ENCODE results near the gene FGFBP2.

FGFBP2 gene

GRCh38 chr4:15955670-15956069 lies 7.3 kb downstream of the FGFBP2 start:
- Histone ChIP-seq H3K27me3 (ENCODE audit: insufficient read depth, poor library complexity, severe bottlenecking) (no peaks in the 10 kb centered on the region), H3K4me3 (replicated peaks; ENCODE audit: insufficient read depth, low read length) (no peak overlapping the region), H3K27ac (replicated peaks) (no peak overlapping the region)
- TF ChIP-seq POLR2AphosphoS5 (IDR thresholded peaks at IDR 0.05; ENCODE audit: low read depth), result no peak
- TF ChIP-seq, protein P1, sequence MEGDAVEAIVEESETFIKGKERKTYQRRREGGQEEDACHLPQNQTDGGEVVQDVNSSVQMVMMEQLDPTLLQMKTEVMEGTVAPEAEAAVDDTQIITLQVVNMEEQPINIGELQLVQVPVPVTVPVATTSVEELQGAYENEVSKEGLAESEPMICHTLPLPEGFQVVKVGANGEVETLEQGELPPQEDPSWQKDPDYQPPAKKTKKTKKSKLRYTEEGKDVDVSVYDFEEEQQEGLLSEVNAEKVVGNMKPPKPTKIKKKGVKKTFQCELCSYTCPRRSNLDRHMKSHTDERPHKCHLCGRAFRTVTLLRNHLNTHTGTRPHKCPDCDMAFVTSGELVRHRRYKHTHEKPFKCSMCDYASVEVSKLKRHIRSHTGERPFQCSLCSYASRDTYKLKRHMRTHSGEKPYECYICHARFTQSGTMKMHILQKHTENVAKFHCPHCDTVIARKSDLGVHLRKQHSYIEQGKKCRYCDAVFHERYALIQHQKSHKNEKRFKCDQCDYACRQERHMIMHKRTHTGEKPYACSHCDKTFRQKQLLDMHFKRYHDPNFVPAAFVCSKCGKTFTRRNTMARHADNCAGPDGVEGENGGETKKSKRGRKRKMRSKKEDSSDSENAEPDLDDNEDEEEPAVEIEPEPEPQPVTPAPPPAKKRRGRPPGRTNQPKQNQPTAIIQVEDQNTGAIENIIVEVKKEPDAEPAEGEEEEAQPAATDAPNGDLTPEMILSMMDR (IDR thresholded peaks at IDR 0.05; ENCODE audit: insufficient read depth, low read length), result peak; percentile 3
- TF ChIP-seq SPI1 (IDR thresholded peaks at IDR 0.05; ENCODE audit: borderline replicate concordance, low read depth), result no peak
- TF ChIP-seq, protein P2, sequence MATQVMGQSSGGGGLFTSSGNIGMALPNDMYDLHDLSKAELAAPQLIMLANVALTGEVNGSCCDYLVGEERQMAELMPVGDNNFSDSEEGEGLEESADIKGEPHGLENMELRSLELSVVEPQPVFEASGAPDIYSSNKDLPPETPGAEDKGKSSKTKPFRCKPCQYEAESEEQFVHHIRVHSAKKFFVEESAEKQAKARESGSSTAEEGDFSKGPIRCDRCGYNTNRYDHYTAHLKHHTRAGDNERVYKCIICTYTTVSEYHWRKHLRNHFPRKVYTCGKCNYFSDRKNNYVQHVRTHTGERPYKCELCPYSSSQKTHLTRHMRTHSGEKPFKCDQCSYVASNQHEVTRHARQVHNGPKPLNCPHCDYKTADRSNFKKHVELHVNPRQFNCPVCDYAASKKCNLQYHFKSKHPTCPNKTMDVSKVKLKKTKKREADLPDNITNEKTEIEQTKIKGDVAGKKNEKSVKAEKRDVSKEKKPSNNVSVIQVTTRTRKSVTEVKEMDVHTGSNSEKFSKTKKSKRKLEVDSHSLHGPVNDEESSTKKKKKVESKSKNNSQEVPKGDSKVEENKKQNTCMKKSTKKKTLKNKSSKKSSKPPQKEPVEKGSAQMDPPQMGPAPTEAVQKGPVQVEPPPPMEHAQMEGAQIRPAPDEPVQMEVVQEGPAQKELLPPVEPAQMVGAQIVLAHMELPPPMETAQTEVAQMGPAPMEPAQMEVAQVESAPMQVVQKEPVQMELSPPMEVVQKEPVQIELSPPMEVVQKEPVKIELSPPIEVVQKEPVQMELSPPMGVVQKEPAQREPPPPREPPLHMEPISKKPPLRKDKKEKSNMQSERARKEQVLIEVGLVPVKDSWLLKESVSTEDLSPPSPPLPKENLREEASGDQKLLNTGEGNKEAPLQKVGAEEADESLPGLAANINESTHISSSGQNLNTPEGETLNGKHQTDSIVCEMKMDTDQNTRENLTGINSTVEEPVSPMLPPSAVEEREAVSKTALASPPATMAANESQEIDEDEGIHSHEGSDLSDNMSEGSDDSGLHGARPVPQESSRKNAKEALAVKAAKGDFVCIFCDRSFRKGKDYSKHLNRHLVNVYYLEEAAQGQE (IDR thresholded peaks at IDR 0.05; ENCODE audit: insufficient replicate concordance, low read depth), result no peak
- DNase-seq (ENCODE audit: low read depth in 1 of 2, low spot score in 1 of 2), result no peak

GRCh38 chr4:15953625-15954024 lies 9.3 kb downstream of the FGFBP2 start:
- no peak for DNase-seq (ENCODE audit: low read depth in 1 of 2, low spot score in 1 of 2)
- H3K27me3 ChIP-seq (ENCODE audit: insufficient read depth, poor library complexity, severe bottlenecking), result no peaks in the 10 kb centered on the region
- H3K4me3 ChIP-seq (replicated peaks; ENCODE audit: insufficient read depth, low read length), result no peak overlapping the region
- no peak overlapping the region for H3K27ac ChIP-seq (replicated peaks)
- TF ChIP-seq, protein P1 (IDR thresholded peaks at IDR 0.05; ENCODE audit: insufficient read depth, low read length), result no peak
- TF ChIP-seq, protein P2 (IDR thresholded peaks at IDR 0.05; ENCODE audit: insufficient replicate concordance, low read depth), result no peak
- TF ChIP-seq GABPA (IDR thresholded peaks at IDR 0.05; ENCODE audit: low read depth), result no peak
- TF ChIP-seq POLR2AphosphoS5 (IDR thresholded peaks at IDR 0.05; ENCODE audit: low read depth), result no peak
- TF ChIP-seq SPI1 (IDR thresholded peaks at IDR 0.05; ENCODE audit: borderline replicate concordance, low read depth), result no peak

GRCh38 chr4:15951781-15952180 lies 11.2 kb downstream of the FGFBP2 start:
- Histone ChIP-seq H3K4me3 (replicated peaks; ENCODE audit: insufficient read depth, low read length) (no peak overlapping the region), H3K27ac (replicated peaks) (no peak overlapping the region), H3K27me3 (ENCODE audit: insufficient read depth, poor library complexity, severe bottlenecking) (no peaks in the 10 kb centered on the region)
- no peak for DNase-seq (ENCODE audit: low read depth in 1 of 2, low spot score in 1 of 2)
- TF ChIP-seq, protein P1 (IDR thresholded peaks at IDR 0.05; ENCODE audit: insufficient read depth, low read length), result no peak
- TF ChIP-seq SPI1 (IDR thresholded peaks at IDR 0.05; ENCODE audit: borderline replicate concordance, low read depth) (no peak), GABPA (IDR thresholded peaks at IDR 0.05; ENCODE audit: low read depth) (no peak)

DNA sequence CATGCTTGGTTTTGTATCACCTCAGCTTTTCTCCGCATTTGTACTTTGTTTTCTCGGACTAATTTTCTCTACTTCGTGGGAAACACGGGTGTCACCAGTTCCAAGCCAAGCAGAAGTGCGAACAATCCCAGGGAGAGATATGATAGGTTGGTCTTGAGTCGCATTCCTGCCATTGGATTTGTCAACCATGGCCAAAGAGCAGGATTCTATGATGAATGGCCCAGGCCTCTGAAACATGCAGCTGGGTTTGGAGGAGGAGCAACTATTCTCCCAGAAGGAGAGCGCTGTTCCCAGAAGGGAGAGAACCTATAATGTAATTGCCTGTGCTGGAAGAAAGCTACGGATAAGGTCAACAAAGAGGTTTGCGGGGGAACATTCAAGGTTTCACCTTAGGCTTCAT lies 14.1 kb downstream of the FGFBP2 start:
- no peak overlapping the region for H3K4me3 ChIP-seq (replicated peaks; ENCODE audit: insufficient read depth, low read length)
- no peak for DNase-seq (ENCODE audit: low read depth in 1 of 2, low spot score in 1 of 2)
- H3K27ac ChIP-seq (replicated peaks), result no peak overlapping the region
- TF ChIP-seq, protein P2 (IDR thresholded peaks at IDR 0.05; ENCODE audit: insufficient replicate concordance, low read depth), result no peak
- TF ChIP-seq SPI1 (IDR thresholded peaks at IDR 0.05; ENCODE audit: borderline replicate concordance, low read depth), result no peak
- TF ChIP-seq, protein P1 (IDR thresholded peaks at IDR 0.05; ENCODE audit: insufficient read depth, low read length), result no peak
- TF ChIP-seq POLR2AphosphoS5 (IDR thresholded peaks at IDR 0.05; ENCODE audit: low read depth), result no peak
- TF ChIP-seq GABPA (IDR thresholded peaks at IDR 0.05; ENCODE audit: low read depth), result no peak
- no peaks in the 10 kb centered on the region for H3K27me3 ChIP-seq (ENCODE audit: insufficient read depth, poor library complexity, severe bottlenecking)

Measured in HL-60 (cell line).